PC-9 (cell line): ENCODE data around the gene FAT1.

Source experiments
- CTCF ChIP-seq: fragments of 200-600 bp; sonication (generic); conservative IDR thresholded peaks from 2 replicates; pipeline ENCODE4 v1.6.1; 2017; ENCODE audit warnings: mixed run types, antibody characterized with exemption, mild to moderate bottlenecking, moderate library complexity
- EZH2 ChIP-seq: fragments of 200-600 bp; sonication (generic); IDR thresholded peaks from 2 replicates; pipeline ENCODE4 v1.8.0; 2017; ENCODE audit warnings: antibody characterized with exemption, low read depth

- TF ChIP-seq CTCF = no peak
- TF ChIP-seq EZH2 = no peak
These were observed 35.5 kb upstream of the FAT1 start for GRCh38 chr4:186758929-186759682.
